A673 (cell line): ENCODE data around the gene CMIP.

Experiments
- EZH2 ChIP-seq: fragments of 200-600 bp; sonication (generic); IDR thresholded peaks from 2 replicates; pipeline ENCODE4 v1.6.1; 2017; ENCODE audit warnings: borderline replicate concordance, low read depth, mild to moderate bottlenecking, mixed read lengths, antibody characterized with exemption, low read length; ENCODE audit not compliant: poor library complexity, severe bottlenecking
- TF ChIP-seq, protein P1 (sequence below): fragments of 300-800, 200-600 bp; sonication (generic); conservative IDR thresholded peaks from 2 replicates; pipeline ENCODE4 v1.5.1; 2017; ENCODE audit warnings: low read depth, mild to moderate bottlenecking, antibody characterized with exemption, low read length, moderate library complexity, mixed read lengths

GRCh38 chr16:81693041-81693743 lies 248.6 kb downstream of the CMIP start:
- TF ChIP-seq, protein P1, sequence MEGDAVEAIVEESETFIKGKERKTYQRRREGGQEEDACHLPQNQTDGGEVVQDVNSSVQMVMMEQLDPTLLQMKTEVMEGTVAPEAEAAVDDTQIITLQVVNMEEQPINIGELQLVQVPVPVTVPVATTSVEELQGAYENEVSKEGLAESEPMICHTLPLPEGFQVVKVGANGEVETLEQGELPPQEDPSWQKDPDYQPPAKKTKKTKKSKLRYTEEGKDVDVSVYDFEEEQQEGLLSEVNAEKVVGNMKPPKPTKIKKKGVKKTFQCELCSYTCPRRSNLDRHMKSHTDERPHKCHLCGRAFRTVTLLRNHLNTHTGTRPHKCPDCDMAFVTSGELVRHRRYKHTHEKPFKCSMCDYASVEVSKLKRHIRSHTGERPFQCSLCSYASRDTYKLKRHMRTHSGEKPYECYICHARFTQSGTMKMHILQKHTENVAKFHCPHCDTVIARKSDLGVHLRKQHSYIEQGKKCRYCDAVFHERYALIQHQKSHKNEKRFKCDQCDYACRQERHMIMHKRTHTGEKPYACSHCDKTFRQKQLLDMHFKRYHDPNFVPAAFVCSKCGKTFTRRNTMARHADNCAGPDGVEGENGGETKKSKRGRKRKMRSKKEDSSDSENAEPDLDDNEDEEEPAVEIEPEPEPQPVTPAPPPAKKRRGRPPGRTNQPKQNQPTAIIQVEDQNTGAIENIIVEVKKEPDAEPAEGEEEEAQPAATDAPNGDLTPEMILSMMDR = no peak
- no peak for TF ChIP-seq EZH2
